HepG2 (cell line): Measurements from ENCODE around the gene PARD3.

Experiments used
- PAX8 ChIP-seq: sonication (generic); formaldehyde crosslinking; IDR thresholded peaks from 2 replicates; pipeline ENCODE4 v1.8.0; 2022; ENCODE audit warnings: mild to moderate bottlenecking, missing genetic modification reagents, borderline replicate concordance
- PREB ChIP-seq: sonication (generic); formaldehyde crosslinking; IDR thresholded peaks from 2 replicates; pipeline ENCODE4 v1.4.0; 2020; ENCODE audit warnings: missing genetic modification reagents
- ZNF552 ChIP-seq: sonication (generic); formaldehyde crosslinking; IDR thresholded peaks from 2 replicates; pipeline ENCODE4 v1.9.0; 2022; ENCODE audit warnings: missing genetic modification reagents, mild to moderate bottlenecking, borderline replicate concordance

- TF ChIP-seq PAX8 (CRISPR knock-in tag) (no peak), ZNF552 (CRISPR knock-in tag) (no peak), PREB (CRISPR knock-in tag) (no peak)
These were observed 92.7 kb downstream of the PARD3 start for GRCh38 chr10:34722404-34722803.
